MM.1S (cell line): ENCODE data around the gene ZMIZ1.
"Not testable (repeated sequence)": the region's sequence is repeated elsewhere in the genome, so short reads cannot be mapped to it uniquely, and the experiment has no call there.

Experiments used
- DNase-seq: peaks from one replicate; pipeline ENCODE4 v3.0.0-alpha.2; 2015
- H2AFZ ChIP-seq: fragments of 300-600 bp; sonication (generic); 2 replicates; pipeline ENCODE4 v1.6.0; 2016; ENCODE audit warnings: antibody characterized with exemption, low read length
- H3F3A ChIP-seq: fragments of 300-600 bp; sonication (generic); 2 replicates; pipeline ENCODE4 v1.6.1; 2016; ENCODE audit warnings: mild to moderate bottlenecking, antibody characterized with exemption, low read length, moderate library complexity, mixed read lengths; ENCODE audit not compliant: insufficient read depth
- H3K27ac ChIP-seq: fragments of 300-600 bp; sonication (generic); 2 replicates; pipeline ENCODE4 v1.5.1; 2016; ENCODE audit warnings: mild to moderate bottlenecking, low read length
- H3K27me3 ChIP-seq: fragments of 300-600 bp; sonication (generic); replicated peaks from 2 replicates; pipeline ENCODE4 v1.6.0; 2016; ENCODE audit warnings: low read length; ENCODE audit not compliant: insufficient read depth
- H3K36me3 ChIP-seq: fragments of 300-600 bp; sonication (generic); replicated peaks from 2 replicates; pipeline ENCODE4 v1.6.1; 2016; ENCODE audit warnings: mild to moderate bottlenecking, low read length, mixed read lengths; ENCODE audit not compliant: insufficient read depth
- H3K4me1 ChIP-seq: fragments of 300-600 bp; sonication (generic); 2 replicates; pipeline ENCODE4 v1.6.1; 2016; ENCODE audit warnings: low read length, mixed read lengths
- H3K4me2 ChIP-seq: fragments of 300-600 bp; sonication (generic); 2 replicates; pipeline ENCODE4 v1.6.0; 2016; ENCODE audit warnings: low read depth, low read length
- H3K4me3 ChIP-seq: fragments of 300-600 bp; sonication (generic); 2 replicates; pipeline ENCODE4 v1.5.1; 2016; ENCODE audit warnings: low read length, mixed read lengths
- H3K79me2 ChIP-seq: fragments of 300-600 bp; sonication (generic); 2 replicates; pipeline ENCODE4 v1.6.1; 2016; ENCODE audit warnings: mixed run types, low read length, mixed read lengths
- H3K9ac ChIP-seq: fragments of 300-600 bp; sonication (generic); 2 replicates; pipeline ENCODE4 v1.6.1; 2016; ENCODE audit warnings: low read length, mixed read lengths
- H3K9me2 ChIP-seq: fragments of 300-600 bp; sonication (generic); replicated peaks from 2 replicates; pipeline ENCODE4 v1.6.1; 2016; ENCODE audit warnings: mild to moderate bottlenecking, low read length, mixed read lengths; ENCODE audit not compliant: insufficient read depth
- H3K9me3 ChIP-seq: fragments of 300-600 bp; sonication (generic); replicated peaks from 2 replicates; pipeline ENCODE4 v1.6.1; 2016; ENCODE audit warnings: mild to moderate bottlenecking, low read length, mixed read lengths; ENCODE audit not compliant: insufficient read depth
- H4K20me1 ChIP-seq: fragments of 300-600 bp; sonication (generic); 2 replicates; pipeline ENCODE4 v1.6.1; 2016; ENCODE audit warnings: mild to moderate bottlenecking, low read length, moderate library complexity, mixed read lengths; ENCODE audit not compliant: insufficient read depth
- EZH2 ChIP-seq: fragments of 300-600 bp; sonication (generic); optimal IDR thresholded peaks from 2 replicates; pipeline ENCODE3; 2017; ENCODE audit warnings: low read depth, mild to moderate bottlenecking, antibody characterized with exemption, low read length, mixed read lengths
- EZH2phosphoT487 ChIP-seq: fragments of 300-600 bp; sonication (generic); IDR thresholded peaks from 2 replicates; pipeline ENCODE4 v1.6.1; 2018; ENCODE audit warnings: antibody characterized with exemption, low read length
- TF ChIP-seq, protein P1 (sequence below): fragments of 300-600 bp; sonication (generic); IDR thresholded peaks from 2 replicates; pipeline ENCODE4 v1.5.1; 2016; ENCODE audit warnings: antibody characterized with exemption, low read length, mixed read lengths

ZMIZ1 gene

DNA sequence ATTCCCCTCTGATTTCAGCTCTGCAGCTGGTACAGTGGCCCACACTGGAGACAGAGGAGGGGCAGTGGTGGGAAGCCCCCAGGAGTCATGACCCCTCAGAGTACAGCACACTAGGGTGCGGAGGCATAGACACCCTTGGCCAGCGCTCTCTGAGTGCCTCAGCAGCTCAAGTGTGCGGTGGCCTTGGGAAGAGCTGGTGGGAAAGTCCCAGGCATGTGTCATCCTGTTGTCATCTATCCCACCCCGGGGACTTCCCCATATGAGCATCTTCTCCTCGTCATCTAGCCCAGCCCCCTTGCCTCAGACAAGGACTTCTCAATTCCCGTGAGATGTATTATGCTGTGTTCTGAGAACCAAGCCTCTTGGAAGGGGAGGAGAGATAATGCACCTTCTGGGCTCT lies 262.9 kb downstream of the ZMIZ1 start:
- Histone ChIP-seq H4K20me1 (no peaks in the 10 kb centered on the region), H3K4me2 (no peak overlapping the region), H3K9ac (no peak overlapping the region), H3K27me3 (no peaks in the 10 kb centered on the region), H3K9me2 (no peaks in the 10 kb centered on the region), H3K36me3 (no peaks in the 10 kb centered on the region), H3K4me3 (no peak overlapping the region), H3K79me2 (no peaks in the 10 kb centered on the region), H3K9me3 (no peaks in the 10 kb centered on the region), H3K27ac (no peak overlapping the region), H3K4me1 (peaks cover 6% of the 10 kb centered on the region), H2AFZ (no peak overlapping the region), H3F3A (no peaks in the 10 kb centered on the region)
- TF ChIP-seq, protein P1, sequence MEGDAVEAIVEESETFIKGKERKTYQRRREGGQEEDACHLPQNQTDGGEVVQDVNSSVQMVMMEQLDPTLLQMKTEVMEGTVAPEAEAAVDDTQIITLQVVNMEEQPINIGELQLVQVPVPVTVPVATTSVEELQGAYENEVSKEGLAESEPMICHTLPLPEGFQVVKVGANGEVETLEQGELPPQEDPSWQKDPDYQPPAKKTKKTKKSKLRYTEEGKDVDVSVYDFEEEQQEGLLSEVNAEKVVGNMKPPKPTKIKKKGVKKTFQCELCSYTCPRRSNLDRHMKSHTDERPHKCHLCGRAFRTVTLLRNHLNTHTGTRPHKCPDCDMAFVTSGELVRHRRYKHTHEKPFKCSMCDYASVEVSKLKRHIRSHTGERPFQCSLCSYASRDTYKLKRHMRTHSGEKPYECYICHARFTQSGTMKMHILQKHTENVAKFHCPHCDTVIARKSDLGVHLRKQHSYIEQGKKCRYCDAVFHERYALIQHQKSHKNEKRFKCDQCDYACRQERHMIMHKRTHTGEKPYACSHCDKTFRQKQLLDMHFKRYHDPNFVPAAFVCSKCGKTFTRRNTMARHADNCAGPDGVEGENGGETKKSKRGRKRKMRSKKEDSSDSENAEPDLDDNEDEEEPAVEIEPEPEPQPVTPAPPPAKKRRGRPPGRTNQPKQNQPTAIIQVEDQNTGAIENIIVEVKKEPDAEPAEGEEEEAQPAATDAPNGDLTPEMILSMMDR = no peak
- TF ChIP-seq EZH2 (no peak), EZH2phosphoT487 (no peak)
- no peak for DNase-seq

DNA sequence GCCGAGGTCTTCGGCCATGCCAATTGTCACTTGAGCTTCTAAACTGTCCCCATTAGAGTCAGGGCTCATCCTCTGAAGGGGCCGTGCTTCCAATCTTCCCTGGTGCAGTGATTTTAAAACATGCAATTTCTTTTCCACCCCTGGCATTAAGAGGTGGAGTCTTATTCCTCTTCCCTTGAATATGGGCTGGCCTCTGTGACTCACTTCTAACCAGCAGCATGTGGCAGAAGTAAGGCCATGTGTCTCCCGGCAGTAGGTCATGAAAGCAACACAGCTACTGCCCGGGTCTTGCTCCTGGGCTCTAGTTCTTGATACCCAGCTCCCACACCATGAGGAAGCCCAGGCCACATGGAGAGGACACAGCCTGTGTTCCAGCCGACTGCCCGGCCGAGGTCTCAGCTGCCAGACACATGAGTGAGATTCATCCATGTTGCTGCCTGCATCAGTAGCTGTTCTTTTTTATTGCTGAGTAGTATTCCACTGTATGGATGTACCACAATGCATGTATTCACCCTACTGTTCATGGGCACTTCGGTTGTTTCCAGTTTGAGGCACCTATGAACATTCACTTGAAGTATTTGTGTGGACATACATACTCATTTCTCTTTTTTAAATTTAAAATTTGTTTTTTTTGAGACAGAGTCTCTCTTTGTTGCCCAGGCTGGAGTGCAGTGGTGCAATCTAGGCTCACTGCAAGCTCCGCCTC lies 264.0 kb downstream of the ZMIZ1 start:
- H3K79me2 ChIP-seq, H3K9me2 ChIP-seq, H3K4me1 ChIP-seq, H3K36me3 ChIP-seq, H3K9ac ChIP-seq, H3K4me3 ChIP-seq, DNase-seq, H4K20me1 ChIP-seq, H3K4me2 ChIP-seq, H3K9me3 ChIP-seq, H3K27ac ChIP-seq, H3F3A ChIP-seq, H2AFZ ChIP-seq, H3K27me3 ChIP-seq: not testable (repeated sequence)

DNA sequence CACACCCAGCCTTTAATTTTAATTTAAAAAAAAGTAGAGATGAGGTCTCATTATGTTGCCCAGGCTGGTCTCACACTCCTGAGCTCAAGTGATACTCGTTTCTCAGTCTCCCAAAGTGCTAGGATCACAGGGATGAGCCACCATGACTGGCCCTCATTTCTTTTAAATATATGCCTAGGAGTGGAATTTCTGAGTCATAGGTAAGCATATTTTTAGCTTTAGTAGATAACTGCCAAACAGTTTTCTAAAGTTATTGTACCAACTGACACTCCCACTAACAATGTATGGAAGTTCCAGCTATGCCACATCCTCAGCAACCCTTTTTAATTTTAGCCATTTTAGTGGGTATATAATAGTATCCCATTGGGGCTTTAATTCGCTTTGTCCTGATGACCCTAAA lies 264.7 kb downstream of the ZMIZ1 start:
- Histone ChIP-seq H3K27me3 (no peaks in the 10 kb centered on the region), H3K4me3 (no peak overlapping the region), H3K4me2 (no peak overlapping the region), H3K36me3 (no peaks in the 10 kb centered on the region), H3K9ac (no peak overlapping the region), H3K79me2 (no peaks in the 10 kb centered on the region), H3K27ac (no peak overlapping the region), H2AFZ (no peak overlapping the region), H3K4me1 (peaks cover 6% of the 10 kb centered on the region), H3K9me3 (no peaks in the 10 kb centered on the region), H3K9me2 (no peaks in the 10 kb centered on the region), H3F3A (no peaks in the 10 kb centered on the region), H4K20me1 (no peaks in the 10 kb centered on the region)
- DNase-seq = no peak
- TF ChIP-seq, protein P1 = no peak
- TF ChIP-seq EZH2phosphoT487 (no peak), EZH2 (no peak)

DNA sequence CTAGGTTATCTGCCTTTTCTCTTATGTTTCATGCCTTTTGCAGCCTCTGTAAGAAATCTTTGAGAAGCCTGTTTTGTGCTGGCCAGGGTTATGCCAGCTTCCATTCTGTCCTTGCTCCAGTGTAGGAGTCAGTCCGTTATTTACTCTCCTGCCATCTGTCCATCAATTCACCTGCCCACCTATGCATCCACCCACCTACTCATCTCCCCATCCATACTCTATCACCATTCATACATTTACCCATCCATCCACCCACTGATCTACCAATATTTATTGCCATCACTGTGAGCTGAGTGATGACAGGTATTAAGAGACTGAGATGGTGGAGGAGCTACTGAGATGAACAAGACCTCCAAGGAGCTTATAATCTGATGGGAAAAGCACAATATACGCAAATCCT lies 265.8 kb downstream of the ZMIZ1 start:
- H4K20me1 ChIP-seq = no peaks in the 10 kb centered on the region
- H3K9ac ChIP-seq = no peak overlapping the region
- TF ChIP-seq EZH2 (no peak), EZH2phosphoT487 (no peak)
- TF ChIP-seq, protein P1 = no peak
- no peak overlapping the region for H3K4me3 ChIP-seq
- no peaks in the 10 kb centered on the region for H3K36me3 ChIP-seq
- H3K79me2 ChIP-seq = no peaks in the 10 kb centered on the region
- no peaks in the 10 kb centered on the region for H3K9me2 ChIP-seq
- peaks cover 6% of the 10 kb centered on the region for H3K4me1 ChIP-seq
- no peaks in the 10 kb centered on the region for H3F3A ChIP-seq
- no peak overlapping the region for H2AFZ ChIP-seq
- H3K27ac ChIP-seq = no peak overlapping the region
- H3K9me3 ChIP-seq = no peaks in the 10 kb centered on the region
- H3K4me2 ChIP-seq = no peak overlapping the region
- no peak for DNase-seq
- no peaks in the 10 kb centered on the region for H3K27me3 ChIP-seq
